NCI-H446 treated with DMSO at 0.1 percent for 48 hours (cell line): ENCODE results near the gene KIF1C.

Experiments
- DNase-seq: peaks from one replicate; lab custom pipeline; 2025; lab: John Stamatoyannopoulos, UW

KIF1C gene

DNA sequence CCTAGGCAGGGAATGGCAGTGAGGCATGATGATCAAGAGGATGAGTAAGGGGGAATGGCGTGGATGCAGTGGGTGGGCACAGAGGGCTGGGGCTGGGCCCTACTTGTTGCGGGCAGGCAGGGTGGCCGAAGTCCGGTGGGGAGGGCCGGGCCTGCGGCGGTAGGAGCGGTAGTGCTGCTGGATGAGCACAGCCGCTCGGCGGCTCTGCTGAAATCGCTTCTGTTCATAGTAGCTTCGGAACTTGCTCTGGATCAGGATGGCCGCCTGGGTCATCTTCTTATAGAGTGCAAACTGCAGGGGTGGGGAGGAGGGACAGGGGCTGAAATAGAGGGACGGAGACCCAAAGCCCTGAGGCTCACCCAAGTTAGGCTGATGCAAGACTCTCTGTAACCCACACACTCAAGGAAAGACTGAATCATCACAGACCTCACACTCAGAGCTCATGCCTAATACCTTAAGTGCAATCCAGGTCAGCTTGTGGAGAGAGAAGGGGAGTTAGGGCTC lies 28.7 kb upstream of the KIF1C start:
- DNase-seq, result no peak

DNA sequence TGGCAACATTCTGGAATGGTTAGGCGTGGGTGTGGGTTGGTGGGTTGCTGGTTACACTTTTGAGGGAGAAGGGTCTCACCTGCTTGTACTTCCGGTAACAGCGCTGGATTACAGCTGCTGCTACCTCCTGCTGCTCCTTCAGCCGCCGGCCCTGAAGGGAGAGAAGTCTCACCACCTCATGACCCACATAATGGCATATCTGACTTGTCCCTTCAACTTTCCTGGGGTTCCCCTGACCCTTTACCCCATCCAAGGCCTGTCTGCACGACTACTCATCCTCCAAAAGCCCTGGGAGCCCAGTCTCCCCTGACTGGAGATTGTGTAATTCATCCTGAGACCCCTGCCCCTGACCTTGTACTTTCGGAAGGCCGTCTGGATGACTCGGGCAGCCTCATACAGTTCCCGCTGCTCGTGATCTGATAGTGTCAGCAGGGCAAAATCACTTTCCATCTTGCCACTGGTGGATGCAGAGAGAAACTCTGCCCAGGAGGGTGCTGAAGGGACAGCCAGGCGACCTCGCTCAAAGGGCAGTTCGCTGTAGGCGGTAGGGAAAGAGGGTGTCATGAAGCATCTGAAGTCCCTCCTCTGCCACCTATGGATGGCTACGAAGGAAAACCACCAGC lies 28.1 kb upstream of the KIF1C start:
- DNase-seq, result no peak

DNA sequence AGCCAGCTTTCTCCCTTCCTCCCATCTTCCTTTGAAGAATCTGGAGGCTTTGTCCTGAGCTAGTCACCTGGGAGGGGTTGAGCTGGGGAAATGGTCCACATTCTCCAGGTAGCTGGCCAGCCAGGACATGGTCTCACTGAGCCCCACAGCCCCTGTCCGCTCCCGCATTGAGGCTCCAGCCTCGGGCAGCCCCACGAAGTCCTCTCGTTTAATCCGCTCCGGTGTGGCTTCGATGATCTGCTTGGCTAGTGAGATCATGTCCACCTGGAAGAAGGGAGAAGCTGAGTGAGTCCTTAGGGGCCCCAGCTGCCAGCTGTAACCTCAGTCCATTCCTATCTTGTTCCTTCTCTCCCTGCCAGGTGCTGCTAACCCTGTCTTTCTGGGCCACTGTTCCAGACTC lies 27.5 kb upstream of the KIF1C start:
- DNase-seq, result no peak

DNA sequence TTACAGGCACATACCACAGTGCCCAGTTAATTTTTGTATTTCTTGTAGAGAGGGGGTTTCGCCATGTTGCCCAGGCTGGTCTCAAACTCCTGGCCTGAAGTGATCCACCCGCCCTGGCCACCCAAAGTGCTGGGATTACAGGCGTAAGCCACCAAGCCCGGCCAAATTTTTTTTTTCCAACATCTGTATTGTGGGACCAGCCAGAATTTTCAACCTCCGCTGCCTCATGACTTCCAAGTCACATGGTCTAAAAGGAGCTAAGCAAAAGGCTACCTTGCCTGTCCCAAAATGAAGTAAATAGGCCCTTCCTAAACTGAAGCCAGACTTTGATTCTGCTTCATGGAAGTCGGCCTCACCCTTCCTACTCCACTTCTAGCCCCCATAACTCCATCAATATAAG lies 25.9 kb upstream of the KIF1C start:
- no peak for DNase-seq

DNA sequence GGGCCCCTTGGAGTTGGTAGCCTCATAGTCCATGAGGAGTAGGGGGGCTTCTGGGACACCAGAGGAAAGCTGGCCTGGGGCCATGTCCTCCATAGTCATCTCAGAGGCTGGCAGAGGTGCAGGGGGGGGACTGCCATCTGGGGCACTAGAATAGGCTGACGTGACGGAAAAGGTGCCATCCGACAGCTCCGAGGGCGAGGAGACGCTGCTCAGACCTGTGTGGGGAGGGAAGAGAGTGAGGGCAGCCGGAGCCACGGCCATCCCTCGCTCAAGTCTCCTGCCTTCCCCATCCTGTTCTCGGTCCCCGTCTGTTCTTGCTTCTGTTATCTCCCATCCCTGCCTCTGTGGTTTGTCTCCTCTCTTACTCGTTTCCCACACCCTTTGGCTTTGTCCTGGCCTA lies 25.4 kb upstream of the KIF1C start:
- DNase-seq, result no peak

DNA sequence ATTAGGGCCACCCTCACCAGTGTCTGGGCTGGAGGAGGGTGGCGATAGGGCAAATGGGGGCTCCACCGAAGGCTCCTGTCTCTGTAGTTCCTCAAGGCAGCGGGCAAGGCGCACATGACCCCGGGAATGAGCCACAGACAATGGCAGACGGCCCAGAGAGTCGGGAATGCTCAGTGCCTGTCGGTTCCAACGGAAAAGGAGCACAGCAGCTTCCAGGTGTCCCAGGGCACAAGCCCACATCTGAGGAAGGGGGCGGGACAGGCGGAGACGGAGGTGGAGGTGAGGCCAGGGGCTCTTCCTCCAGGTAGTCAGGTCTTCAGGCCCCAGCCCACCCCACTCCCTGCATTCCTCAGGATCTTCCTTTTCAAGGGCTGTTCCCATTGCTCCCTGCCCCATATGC lies 25.0 kb upstream of the KIF1C start:
- no peak for DNase-seq

DNA sequence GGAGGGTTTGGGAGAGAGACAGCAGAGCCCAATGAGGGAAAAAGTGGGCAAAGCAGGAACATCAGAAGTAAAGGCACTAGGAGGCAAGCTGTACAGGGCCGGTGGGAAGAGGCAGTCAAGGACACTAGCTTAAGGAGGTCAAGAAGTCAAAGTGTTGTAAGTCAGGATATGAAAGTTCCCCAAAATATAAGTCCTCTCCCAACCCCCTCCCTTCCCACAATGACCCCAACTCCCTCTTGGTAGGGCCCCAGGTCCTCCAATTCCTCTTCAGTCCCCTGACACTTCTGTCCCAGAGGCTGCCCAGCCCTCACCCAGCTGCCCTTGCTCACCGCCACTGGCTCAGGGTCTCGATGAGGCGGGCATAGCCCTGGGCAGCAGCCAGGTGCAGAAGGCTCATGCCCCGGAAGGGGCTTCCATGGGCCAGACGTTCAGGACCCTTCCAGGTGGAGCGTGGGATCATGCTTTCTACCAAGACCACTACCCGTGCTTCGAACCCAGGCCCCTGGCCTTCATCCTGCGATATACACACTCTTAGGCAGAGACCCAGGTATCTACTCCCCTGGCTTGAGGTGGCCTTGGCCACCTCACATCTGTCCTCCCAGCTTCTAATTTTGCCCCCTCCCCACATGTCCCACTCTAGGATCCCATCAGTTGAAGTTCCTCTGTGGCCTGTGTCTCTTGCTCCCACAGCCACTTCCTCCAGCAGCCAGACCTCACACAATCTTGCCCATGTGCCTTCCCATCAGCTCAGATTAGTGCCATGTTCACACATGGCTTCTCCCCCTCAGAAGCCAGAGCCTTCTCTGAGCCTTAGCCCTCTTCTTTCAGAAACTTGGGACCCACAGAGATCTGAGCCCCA lies 24.3 kb upstream of the KIF1C start:
- no peak for DNase-seq

DNA sequence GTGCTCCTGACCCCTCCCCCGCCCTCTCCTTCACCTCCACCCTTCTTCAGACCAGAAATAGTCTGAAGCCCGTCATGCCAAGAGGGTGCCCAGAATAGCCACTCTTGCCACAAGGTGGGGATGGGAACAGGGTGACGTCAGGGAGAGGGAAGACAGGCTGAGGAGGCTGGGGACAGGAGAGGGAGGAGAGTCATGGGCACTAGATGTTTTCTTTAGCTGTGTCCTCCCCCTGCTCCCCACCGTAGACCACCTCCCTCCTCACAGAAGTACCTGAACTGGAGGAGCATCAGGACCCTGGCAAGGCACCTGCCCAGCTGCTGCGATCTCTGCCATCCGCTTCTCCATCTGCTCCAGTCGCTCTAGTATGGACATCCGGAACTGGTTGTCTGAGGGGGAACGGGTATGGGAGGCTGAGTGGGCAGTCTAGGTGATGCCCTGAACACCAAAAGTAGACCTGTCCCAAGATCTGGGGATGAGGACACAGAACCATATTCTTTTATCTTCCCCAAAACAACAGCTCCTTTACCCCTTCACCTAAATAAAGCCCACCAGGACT lies 23.6 kb upstream of the KIF1C start:
- no peak for DNase-seq

DNA sequence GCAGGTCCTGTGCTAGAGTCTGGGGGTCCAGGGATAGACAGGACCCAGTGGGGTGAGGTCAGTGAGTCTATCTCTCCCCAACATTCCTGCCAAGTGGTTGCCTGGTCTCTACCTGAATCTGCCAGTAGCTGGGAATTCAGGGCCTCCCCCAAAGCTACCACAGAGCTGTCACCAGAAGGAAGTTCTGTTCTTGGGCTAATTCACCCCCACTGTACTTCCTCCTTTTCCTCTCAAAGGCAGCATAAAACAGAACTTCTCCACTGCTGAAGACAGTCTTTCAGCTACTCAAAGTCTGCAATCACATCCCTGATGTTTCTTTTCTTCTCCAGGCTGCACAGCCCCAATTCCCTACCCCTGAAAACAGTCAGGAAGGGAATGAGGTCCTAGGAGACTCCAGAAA lies 19.0 kb upstream of the KIF1C start:
- no peak for DNase-seq

DNA sequence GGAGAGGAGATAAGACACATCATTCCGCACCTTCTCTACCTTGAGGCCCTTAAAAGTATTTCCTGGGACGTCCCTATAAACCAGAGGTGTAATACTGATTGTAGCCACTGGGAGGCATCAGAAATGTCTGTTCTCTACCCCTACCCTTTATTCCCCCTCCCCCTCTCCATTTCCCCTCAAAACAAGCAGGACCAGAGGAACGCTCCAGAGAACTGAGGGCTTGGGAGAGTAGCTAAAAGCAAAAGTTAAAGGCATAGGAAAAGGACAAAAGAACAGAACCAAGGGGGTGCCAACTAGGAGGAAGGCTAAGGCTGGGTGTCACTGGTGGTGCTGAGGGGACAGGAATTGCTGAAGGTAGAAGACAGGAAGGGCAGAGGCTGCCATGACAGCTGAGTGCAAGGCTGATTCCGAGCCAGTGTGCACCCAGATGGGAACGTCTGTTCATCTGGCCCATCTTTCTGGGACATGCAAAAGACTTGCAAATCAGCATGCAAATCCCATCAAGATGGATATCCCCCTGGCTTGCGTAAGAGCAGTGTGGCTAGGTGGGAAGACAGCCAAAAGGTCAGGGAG lies 17.0 kb upstream of the KIF1C start:
- DNase-seq, result no peak

DNA sequence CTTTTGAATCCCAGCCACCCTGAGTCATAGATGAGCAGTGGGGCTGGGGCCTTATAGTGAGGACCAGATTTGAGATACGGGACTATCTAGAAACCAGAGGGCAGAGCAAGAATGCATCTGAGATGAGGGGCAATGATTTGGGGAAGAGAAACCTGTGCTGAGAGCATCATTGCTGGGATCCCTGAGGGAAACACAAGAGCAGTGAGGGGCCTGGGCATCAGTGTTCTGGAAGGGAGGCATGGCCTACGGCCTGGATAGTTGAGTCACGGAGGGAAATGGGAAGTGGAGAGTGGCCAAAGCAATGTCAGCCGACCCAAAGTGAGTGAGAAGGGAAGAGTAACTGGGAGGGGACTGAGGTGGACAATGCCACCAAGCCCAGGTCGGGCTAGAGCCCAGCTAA lies 15.4 kb upstream of the KIF1C start:
- DNase-seq, result no peak

DNA sequence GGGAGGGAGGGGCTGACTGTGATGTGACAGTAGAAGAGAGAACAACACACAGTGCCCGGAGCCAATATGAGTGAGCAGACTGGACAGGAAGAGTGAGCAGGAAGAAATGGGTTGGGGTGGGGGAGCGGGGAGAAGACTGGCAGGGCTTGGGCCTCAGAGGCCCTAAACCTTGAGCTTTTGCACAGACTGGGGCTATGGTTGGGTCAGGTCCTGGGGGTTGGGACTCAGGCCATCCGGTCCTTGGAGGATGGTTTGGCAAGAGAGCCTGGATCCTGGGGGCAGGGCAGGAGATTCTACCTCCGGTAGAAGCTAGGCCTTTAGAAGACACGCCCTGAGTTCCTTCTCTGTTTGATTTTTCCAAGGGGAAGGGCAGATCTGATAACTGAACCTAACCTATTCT lies 11.3 kb upstream of the KIF1C start:
- DNase-seq, result no peak

DNA sequence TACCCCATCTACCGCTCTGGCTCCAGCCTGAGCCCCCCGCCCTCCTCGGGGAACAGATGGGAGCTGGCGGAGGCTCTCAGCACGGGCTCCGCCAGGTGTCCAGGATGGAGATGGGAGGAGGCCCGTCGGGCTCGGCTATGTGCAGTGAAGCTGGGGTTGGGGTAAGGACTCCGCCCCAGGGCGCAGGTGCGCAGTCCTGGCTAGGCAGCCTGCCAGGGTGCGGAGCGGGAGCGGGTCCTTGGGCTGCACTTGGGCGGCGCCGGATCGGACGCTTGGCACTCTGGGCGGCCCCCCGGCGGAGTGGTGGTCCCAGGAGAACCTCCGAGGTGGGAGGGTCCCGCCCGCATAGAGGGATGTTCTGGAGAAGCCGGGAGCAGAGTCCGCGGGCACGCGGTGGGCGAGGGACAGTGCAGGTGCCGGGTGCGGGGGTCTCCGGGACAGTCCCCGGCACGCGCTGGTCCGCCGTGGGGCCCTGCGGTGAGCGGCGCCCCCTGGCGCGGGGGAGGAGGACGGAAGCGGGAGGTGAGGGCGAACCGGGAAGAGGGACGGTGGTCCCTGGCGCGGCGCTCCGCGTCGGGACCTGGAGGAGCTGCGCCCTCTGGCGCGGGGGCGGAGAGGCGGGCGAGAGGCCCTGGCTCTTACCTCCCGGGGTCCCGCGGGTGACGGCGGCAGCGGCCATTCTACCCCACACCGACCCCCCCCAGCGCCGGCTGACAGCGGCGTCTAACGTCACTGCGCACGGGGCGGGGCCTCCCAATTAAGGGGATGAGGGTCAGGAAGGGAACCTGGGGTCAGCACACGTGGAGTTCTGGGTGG lies 10.6 kb upstream of the KIF1C start, which contains the start of gene CAMTA2:
Gene CAMTA2, minus strand, starts transcription at position 725 of the 816 bp plus-strand sequence. CDS start 1,453 bp downstream, outside the sequence.
- peak; percentile 27 for DNase-seq

DNA sequence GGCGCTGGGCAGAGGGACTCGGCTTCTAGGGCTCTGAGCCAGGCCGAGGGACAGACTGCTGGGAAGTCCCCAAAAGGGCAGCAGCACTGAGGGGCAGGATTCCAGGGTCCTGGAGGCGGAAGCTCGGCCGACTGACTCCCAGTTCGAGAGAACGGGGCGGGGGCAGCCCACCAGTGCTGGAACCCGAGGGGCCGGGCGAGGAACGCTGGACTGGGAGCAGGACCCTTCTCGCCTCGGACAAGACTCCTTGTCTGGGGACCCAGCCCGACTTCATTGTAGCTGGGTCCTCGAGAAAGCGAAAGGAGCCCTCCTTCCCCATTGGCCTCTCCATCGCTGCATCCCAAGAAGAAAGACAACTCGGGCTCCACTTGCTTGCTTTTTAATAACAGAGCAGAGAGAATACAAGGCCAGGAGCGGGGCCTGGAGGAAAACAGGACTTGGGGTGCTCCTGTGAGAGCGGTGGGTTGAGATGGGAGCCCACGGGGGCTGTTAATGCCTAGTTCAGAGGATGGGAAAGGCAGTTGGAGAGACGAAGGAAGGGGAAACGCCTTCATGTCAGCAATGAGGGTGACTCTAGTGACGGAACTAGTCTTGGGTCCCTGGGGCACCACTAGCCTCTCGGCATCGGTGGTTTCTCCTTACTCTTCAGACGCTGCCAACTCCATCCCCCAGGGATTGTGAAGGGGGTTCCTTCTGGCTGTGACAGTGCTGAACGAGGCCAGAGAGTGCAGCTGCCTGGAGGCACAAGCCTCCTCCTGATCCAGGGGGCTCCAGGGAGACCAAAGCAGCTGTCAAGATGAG lies 9.8 kb upstream of the KIF1C start:
- no peak for DNase-seq

DNA sequence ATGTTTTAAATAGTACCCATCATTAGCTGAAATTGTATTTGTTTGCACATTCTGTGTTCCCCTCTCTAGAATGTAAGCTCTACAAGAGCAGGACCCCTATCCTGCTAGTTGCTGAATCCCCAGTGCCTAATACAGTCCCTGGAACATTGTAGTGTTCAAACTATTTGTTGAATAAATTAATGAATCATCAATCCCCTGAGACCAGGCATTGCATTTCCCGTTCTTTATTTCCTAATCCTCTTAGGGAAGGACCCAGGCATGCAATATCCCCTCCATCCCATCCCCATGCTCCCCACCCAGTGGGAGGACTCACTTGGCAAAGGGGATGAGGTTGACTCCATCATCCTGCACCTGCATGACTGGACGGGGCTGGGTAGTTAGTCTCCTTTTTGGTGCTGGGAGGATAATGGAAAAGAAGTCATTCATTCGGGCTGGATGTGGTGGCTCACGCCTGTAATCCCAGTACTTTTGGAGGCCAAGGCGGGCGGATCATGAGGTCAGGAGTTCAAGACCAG lies 3.6 kb upstream of the KIF1C start:
- no peak for DNase-seq

DNA sequence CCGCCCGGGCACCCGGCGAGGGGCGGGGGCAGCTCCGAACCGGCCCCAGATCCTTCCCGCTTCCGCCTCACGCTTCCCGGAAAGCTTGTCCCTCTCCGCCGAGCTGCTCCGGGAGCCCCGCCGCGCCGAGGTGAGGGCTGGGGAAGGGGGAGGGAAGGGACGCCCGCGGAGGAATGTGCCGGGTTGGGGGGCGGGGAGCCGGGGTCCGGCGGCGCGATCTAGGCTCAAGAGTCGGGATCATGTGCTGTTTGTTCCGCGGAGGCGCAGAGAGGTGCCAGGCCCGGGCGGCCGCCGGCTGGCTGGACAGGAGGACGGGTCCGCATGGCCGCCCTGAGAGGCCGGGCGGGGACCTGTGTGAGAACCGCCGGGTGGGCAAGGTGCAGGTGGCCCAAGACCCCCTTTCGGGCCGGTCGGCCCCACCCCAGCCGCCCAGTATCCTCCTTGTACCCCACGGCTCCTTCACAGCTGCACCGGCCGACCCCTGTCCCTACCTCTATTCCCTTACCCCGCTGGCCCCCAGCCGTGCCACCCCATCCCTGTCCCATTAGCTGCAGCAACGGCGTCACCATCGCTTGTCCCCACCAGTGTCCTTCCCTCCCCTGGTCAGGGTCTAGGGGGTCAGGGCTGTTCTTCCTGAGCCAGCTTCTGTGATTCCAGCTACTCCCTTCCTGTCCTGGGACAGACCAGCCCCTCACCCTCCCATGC lies 429 bp downstream of the KIF1C start:
- no peak for DNase-seq

DNA sequence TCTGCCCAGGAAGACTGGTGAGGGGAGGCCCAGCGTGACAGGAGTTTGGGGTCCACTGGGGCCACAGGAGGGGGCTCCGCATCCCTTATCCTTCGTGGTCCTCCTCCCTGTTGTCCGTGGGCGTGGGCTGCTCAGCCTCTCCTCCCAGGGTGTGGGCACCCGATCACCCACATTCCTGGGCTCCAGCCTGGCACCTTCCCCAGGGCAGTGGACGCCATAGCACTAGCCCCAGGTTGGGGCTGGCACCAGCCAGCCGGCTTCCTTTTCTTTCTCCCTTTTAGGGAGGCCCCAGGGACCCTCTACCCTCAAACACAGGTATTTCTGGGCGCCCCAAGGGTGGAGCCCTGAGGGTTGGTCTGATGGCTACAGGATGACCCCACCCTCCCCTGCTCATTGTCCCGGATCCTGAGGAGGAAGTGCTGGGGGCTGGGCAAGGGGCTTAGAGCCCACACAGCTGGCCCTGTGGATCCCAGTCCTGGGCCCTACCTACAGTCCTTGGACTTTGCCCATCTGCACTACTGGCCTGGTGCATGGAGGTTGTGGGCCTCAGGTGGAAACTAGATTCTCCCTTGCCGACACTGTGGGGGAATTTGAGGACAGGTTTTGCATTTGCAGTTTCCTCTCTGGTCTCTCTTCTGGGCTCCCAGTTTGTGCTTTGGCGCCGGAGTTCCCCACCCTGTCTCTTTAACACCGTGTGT lies 1.1 kb downstream of the KIF1C start:
- no peak for DNase-seq

DNA sequence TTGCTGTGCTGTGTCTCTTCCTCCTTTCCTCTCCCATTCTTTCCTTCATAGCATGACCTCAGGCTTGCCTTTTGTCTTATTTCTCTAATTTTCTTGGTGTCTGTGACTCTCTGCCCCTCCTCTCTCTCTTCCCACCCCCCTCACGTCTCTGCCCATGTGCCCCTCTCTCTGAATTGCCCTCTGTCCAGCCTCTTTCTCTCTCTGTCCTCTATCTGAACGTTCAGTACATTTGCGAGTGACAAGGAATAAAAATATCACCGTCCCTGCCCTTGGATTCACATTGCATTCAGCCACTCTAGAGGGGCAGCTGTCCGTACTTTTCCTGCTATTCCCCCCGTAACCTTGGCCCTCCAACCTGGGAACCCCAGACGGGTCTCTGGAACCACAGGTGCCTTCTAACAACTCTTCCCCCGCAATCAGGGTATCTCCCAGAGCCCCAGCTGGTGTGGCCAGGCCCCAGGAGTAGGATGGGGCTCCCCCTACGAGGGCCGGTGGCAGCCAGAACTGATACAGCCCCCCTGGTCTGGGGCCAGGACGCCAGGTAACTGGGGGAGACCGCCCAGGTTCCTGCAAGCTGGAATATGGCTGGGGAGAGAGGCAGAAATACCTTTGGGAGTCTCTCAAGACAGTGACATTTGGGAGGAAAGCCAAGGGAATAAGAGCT lies 1.8 kb downstream of the KIF1C start:
- no peak for DNase-seq

DNA sequence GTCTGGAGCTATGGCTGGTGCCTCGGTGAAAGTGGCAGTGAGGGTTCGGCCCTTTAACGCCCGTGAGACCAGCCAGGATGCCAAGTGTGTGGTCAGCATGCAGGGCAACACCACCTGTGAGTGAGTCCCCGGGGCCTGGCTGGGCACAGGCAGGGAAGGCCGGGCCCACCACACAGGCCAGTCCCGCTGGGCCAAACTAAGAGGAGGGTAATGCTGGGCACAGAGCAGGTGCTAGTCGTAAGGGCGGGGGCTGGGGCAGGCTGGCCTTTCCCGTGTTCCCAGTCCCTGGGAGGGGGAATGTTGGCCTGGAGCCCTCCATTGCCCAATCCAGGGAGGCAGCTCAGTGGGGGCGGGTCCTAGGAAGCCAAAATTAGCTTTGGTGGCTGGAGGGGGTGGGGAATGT lies 2.5 kb downstream of the KIF1C start:
- no peak for DNase-seq
